GM23338 (cell line): ENCODE data around the gene RTCA. TPM values are rescaled to one million over a fixed set of nuclear protein-coding genes. Genes with fewer than 3 reads are reported as not detected.
"Not testable (repeated sequence)": the region's sequence is repeated elsewhere in the genome, so short reads cannot be mapped to it uniquely, and the experiment has no call there.

Source experiments
- ATAC-seq: fragments of 200-7000 bp; cut with Tn5 transposase; 3 replicates; pipeline ENCODE4 v1.9.1; 2020
- DNase-seq: peaks from one replicate; pipeline ENCODE4 v3.0.0-alpha.2; 2015; ENCODE audit warnings: low spot score
- H2AFZ ChIP-seq: fragments of 200-600 bp; sonication (generic); 2 replicates; pipeline ENCODE4 v1.8.0; 2016; ENCODE audit warnings: antibody characterized with exemption, mild to moderate bottlenecking, moderate library complexity
- H3F3A ChIP-seq: fragments of 200-600 bp; sonication (generic); replicated peaks from 2 replicates; pipeline ENCODE4 v1.8.0; 2017; ENCODE audit warnings: antibody characterized with exemption, mixed run types, low read depth
- H3K27ac ChIP-seq: fragments of 200-600 bp; sonication (generic); 2 replicates; pipeline ENCODE4 v1.6.1; 2016; ENCODE audit warnings: low read depth
- H3K27me3 ChIP-seq: fragments of 200-600 bp; sonication (generic); 2 replicates; pipeline ENCODE4 v1.8.0; 2016; ENCODE audit warnings: mild to moderate bottlenecking, mixed run types, moderate library complexity; ENCODE audit not compliant: insufficient read depth
- H3K36me3 ChIP-seq: fragments of 200-600 bp; sonication (generic); 2 replicates; pipeline ENCODE4 v1.8.0; 2016; ENCODE audit warnings: mild to moderate bottlenecking; ENCODE audit not compliant: insufficient read depth
- H3K4me1 ChIP-seq: fragments of 200-600 bp; sonication (generic); 2 replicates; pipeline ENCODE4 v1.8.0; 2016; ENCODE audit warnings: mild to moderate bottlenecking, moderate library complexity; ENCODE audit not compliant: insufficient read depth
- H3K4me2 ChIP-seq: fragments of 200-600 bp; sonication (generic); 2 replicates; pipeline ENCODE4 v1.7.1; 2017; ENCODE audit warnings: mixed run types
- H3K4me3 ChIP-seq: fragments of 200-600 bp; sonication (generic); 2 replicates; pipeline ENCODE4 v1.6.1; 2016; ENCODE audit warnings: mixed run types
- H3K79me2 ChIP-seq: fragments of 200-600 bp; sonication (generic); replicated peaks from 2 replicates; pipeline ENCODE4 v1.8.0; 2017; ENCODE audit warnings: mild to moderate bottlenecking; ENCODE audit not compliant: insufficient read depth
- H3K9me2 ChIP-seq: fragments of 200-600 bp; sonication (generic); 2 replicates; pipeline ENCODE4 v1.8.0; 2017; ENCODE audit not compliant: insufficient read depth
- H4K20me1 ChIP-seq: fragments of 200-600 bp; sonication (generic); replicated peaks from 2 replicates; pipeline ENCODE4 v1.8.0; 2017; ENCODE audit warnings: mild to moderate bottlenecking; ENCODE audit not compliant: insufficient read depth
- H3K27ac Mint-ChIP-seq: 2 replicates; pipeline ENCODE4 v1.8.0; 2020; ENCODE audit warnings: inconsistent platforms, mild to moderate bottlenecking, moderate library complexity, mixed read lengths
- H3K27me3 Mint-ChIP-seq: 3 replicates; pipeline ENCODE4 v1.8.0; 2022; ENCODE audit warnings: low read depth, mild to moderate bottlenecking, moderate library complexity, mixed read lengths, inconsistent platforms; ENCODE audit not compliant: insufficient read depth, poor library complexity
- H3K36me3 Mint-ChIP-seq: 3 replicates; pipeline ENCODE4 v1.8.0; 2021; ENCODE audit warnings: low read depth, mild to moderate bottlenecking, inconsistent platforms, moderate library complexity, mixed read lengths
- H3K4me1 Mint-ChIP-seq: 3 replicates; pipeline ENCODE4 v1.8.0; 2020; ENCODE audit warnings: mild to moderate bottlenecking, inconsistent platforms, mixed read lengths
- H3K4me3 Mint-ChIP-seq: 3 replicates; pipeline ENCODE4 v1.8.0; 2021; ENCODE audit warnings: moderate library complexity, mild to moderate bottlenecking, inconsistent platforms, mixed read lengths
- H3K9me3 Mint-ChIP-seq: 3 replicates; pipeline ENCODE4 v1.8.0; 2020; ENCODE audit warnings: moderate library complexity, mild to moderate bottlenecking, inconsistent platforms, mixed read lengths
- CREB1 ChIP-seq: fragments of 250-450 bp; sonication (Bioruptor Pico); IDR thresholded peaks from 2 replicates; pipeline ENCODE4 v1.5.0; 2020; ENCODE audit warnings: low read depth, mild to moderate bottlenecking, moderate library complexity
- EZH2 ChIP-seq: fragments of 200-600 bp; sonication (generic); IDR thresholded peaks from one replicate; pipeline ENCODE4 v1.8.0; 2017; ENCODE audit warnings: antibody characterized with exemption, mild to moderate bottlenecking, low read depth; ENCODE audit not compliant: unreplicated experiment
- JUNB ChIP-seq: IDR thresholded peaks from one replicate; pipeline ENCODE4 v1.6.1; 2016; ENCODE audit warnings: antibody characterized with exemption; ENCODE audit not compliant: unreplicated experiment
- POLR2AphosphoS5 ChIP-seq: IDR thresholded peaks from 2 replicates; pipeline ENCODE4 v1.6.1; 2016; ENCODE audit warnings: antibody characterized with exemption, low read depth
- STAT1 ChIP-seq: IDR thresholded peaks from one replicate; pipeline ENCODE4 v1.6.1; 2016; ENCODE audit warnings: antibody characterized with exemption; ENCODE audit not compliant: unreplicated experiment
- ZNF114 ChIP-seq: fragments of 250-450 bp; sonication (Bioruptor Pico); IDR thresholded peaks from 2 replicates; pipeline ENCODE4 v1.5.0; 2020; ENCODE audit warnings: mild to moderate bottlenecking, moderate library complexity
- ZNF331 ChIP-seq: fragments of 250-450 bp; sonication (Bioruptor Pico); IDR thresholded peaks from 2 replicates; pipeline ENCODE4 v1.5.0; 2020; ENCODE audit warnings: low read depth, mild to moderate bottlenecking, moderate library complexity
- polyA plus RNA-seq: library from polyadenylated mRNA; unstranded; fragments of >200 nt; fragmentation: Nextera tagmentation; extraction: Ambion mirVana; gene quantifications from 2 replicates; pipeline ENCODE4 v1.2.1, GENCODE V29; 2016
- total RNA-seq: library from RNA; depleted of rRNA; stranded (reverse); fragments of >200 nt; shearing (Covaris generic); gene quantifications from 2 replicates; pipeline ENCODE4 v1.2.3, GENCODE V29; 2014
- TF ChIP-seq, protein P1 (sequence below), 2 experiments: fragments of 200-600 bp in 1 of 2; sonication (generic) in 1 of 2; conservative IDR thresholded peaks; 2 replicates each; pipeline versions ENCODE4 v1.5.1 to v1.6.1; 2016 to 2017; ENCODE audit warnings: antibody characterized with exemption in 2 of 2, low read depth in 2 of 2, mild to moderate bottlenecking in 2 of 2, moderate library complexity in 1 of 2
- TF ChIP-seq, protein P2 (sequence below): IDR thresholded peaks from 2 replicates; pipeline ENCODE4 v1.6.1; 2016; ENCODE audit warnings: antibody characterized with exemption
- TF ChIP-seq, protein P3 (sequence below): fragments of 250-450 bp; sonication (Bioruptor Pico); IDR thresholded peaks from 2 replicates; pipeline ENCODE4 v1.5.0; 2020; ENCODE audit warnings: mild to moderate bottlenecking, moderate library complexity

Gene RTCA
- total and polyA plus RNA-seq, 2 experiments from 2014 or later, result 36.6 TPM

DNA sequence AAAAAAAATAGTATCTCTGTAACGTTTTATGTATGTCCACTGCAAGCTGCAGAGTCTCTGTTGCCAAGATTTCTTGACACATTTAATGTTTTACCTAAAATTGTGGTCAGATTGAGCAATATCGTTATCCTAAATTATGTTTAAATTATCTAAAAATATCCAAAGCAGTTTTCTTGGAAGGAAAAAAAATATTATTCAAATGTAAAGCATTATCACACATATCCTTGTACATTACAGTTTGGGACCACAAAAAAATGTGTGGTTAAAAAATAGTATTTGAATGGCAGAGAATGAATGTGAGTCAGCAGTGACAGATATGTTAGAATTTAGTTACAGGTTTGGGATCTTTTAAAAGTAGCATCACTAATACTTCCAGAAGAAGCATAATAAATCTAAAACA is 65.1 kb downstream of the RTCA start:
- DNase-seq, H3K9me2 ChIP-seq, H3K4me3 Mint-ChIP-seq, H3K27ac ChIP-seq, H3K27me3 ChIP-seq, H4K20me1 ChIP-seq, H3K4me3 ChIP-seq, H3K9me3 Mint-ChIP-seq, H3K4me1 ChIP-seq, ATAC-seq, H3K36me3 Mint-ChIP-seq, H3K4me2 ChIP-seq, H2AFZ ChIP-seq, H3F3A ChIP-seq, H3K27ac Mint-ChIP-seq, H3K79me2 ChIP-seq, H3K4me1 Mint-ChIP-seq, H3K36me3 ChIP-seq, H3K27me3 Mint-ChIP-seq: not testable (repeated sequence)

DNA sequence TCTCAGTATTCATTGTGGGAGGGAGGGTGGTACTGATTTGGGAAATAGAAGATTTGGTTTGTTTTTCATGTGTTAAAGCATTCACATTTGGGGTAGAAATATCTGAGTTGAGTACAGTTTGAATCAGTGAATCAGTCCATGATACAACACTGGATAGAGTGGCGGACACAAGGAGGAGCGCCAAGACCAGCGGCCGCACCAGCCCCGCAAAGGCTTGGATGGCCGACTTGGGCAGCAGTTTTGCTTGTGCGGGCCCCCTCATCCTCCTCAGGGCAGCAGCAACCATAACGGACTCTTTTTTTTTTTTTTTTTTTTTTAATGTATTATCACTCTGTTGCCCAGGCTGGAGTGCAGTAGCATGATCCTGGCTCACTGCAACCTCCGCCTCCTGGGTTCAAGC is 66.3 kb downstream of the RTCA start:
- Histone ChIP-seq H3K4me3 (no peak overlapping the region), H3K79me2 (no peaks in the 10 kb centered on the region), H3K4me2 (no peak overlapping the region), H3K9me2 (peaks cover 9% of the 10 kb centered on the region), H3F3A (no peaks in the 10 kb centered on the region), H3K36me3 (no peaks in the 10 kb centered on the region), H3K27ac (no peak overlapping the region), H3K27me3 (no peaks in the 10 kb centered on the region), H4K20me1 (no peaks in the 10 kb centered on the region), H3K4me1 (peaks cover 7% of the 10 kb centered on the region; the same call in 1 of the 2 replicates), H2AFZ (no peak overlapping the region)
- Mint-ChIP-seq H3K9me3 (no peaks in the 10 kb centered on the region), H3K4me1 (peaks cover 8% of the 10 kb centered on the region), H3K27ac (no peak overlapping the region), H3K36me3 (no peaks in the 10 kb centered on the region), H3K4me3 (no peak overlapping the region), H3K27me3 (no peaks in the 10 kb centered on the region)
- no peak for DNase-seq
- ATAC-seq, result no peak
- TF ChIP-seq, protein P1, sequence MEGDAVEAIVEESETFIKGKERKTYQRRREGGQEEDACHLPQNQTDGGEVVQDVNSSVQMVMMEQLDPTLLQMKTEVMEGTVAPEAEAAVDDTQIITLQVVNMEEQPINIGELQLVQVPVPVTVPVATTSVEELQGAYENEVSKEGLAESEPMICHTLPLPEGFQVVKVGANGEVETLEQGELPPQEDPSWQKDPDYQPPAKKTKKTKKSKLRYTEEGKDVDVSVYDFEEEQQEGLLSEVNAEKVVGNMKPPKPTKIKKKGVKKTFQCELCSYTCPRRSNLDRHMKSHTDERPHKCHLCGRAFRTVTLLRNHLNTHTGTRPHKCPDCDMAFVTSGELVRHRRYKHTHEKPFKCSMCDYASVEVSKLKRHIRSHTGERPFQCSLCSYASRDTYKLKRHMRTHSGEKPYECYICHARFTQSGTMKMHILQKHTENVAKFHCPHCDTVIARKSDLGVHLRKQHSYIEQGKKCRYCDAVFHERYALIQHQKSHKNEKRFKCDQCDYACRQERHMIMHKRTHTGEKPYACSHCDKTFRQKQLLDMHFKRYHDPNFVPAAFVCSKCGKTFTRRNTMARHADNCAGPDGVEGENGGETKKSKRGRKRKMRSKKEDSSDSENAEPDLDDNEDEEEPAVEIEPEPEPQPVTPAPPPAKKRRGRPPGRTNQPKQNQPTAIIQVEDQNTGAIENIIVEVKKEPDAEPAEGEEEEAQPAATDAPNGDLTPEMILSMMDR (conservative IDR thresholded peaks at IDR 0.05; ENCODE audit: low read depth in 2 of 2), result no peak
- TF ChIP-seq, protein P2, sequence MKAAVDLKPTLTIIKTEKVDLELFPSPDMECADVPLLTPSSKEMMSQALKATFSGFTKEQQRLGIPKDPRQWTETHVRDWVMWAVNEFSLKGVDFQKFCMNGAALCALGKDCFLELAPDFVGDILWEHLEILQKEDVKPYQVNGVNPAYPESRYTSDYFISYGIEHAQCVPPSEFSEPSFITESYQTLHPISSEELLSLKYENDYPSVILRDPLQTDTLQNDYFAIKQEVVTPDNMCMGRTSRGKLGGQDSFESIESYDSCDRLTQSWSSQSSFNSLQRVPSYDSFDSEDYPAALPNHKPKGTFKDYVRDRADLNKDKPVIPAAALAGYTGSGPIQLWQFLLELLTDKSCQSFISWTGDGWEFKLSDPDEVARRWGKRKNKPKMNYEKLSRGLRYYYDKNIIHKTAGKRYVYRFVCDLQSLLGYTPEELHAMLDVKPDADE, result no peak
- TF ChIP-seq EZH2 (no peak), POLR2AphosphoS5 (no peak), STAT1 (no peak), ZNF114 (CRISPR knock-in tag) (no peak), JUNB (no peak), CREB1 (CRISPR knock-in tag) (no peak), ZNF331 (CRISPR knock-in tag) (no peak)
- TF ChIP-seq, protein P3, sequence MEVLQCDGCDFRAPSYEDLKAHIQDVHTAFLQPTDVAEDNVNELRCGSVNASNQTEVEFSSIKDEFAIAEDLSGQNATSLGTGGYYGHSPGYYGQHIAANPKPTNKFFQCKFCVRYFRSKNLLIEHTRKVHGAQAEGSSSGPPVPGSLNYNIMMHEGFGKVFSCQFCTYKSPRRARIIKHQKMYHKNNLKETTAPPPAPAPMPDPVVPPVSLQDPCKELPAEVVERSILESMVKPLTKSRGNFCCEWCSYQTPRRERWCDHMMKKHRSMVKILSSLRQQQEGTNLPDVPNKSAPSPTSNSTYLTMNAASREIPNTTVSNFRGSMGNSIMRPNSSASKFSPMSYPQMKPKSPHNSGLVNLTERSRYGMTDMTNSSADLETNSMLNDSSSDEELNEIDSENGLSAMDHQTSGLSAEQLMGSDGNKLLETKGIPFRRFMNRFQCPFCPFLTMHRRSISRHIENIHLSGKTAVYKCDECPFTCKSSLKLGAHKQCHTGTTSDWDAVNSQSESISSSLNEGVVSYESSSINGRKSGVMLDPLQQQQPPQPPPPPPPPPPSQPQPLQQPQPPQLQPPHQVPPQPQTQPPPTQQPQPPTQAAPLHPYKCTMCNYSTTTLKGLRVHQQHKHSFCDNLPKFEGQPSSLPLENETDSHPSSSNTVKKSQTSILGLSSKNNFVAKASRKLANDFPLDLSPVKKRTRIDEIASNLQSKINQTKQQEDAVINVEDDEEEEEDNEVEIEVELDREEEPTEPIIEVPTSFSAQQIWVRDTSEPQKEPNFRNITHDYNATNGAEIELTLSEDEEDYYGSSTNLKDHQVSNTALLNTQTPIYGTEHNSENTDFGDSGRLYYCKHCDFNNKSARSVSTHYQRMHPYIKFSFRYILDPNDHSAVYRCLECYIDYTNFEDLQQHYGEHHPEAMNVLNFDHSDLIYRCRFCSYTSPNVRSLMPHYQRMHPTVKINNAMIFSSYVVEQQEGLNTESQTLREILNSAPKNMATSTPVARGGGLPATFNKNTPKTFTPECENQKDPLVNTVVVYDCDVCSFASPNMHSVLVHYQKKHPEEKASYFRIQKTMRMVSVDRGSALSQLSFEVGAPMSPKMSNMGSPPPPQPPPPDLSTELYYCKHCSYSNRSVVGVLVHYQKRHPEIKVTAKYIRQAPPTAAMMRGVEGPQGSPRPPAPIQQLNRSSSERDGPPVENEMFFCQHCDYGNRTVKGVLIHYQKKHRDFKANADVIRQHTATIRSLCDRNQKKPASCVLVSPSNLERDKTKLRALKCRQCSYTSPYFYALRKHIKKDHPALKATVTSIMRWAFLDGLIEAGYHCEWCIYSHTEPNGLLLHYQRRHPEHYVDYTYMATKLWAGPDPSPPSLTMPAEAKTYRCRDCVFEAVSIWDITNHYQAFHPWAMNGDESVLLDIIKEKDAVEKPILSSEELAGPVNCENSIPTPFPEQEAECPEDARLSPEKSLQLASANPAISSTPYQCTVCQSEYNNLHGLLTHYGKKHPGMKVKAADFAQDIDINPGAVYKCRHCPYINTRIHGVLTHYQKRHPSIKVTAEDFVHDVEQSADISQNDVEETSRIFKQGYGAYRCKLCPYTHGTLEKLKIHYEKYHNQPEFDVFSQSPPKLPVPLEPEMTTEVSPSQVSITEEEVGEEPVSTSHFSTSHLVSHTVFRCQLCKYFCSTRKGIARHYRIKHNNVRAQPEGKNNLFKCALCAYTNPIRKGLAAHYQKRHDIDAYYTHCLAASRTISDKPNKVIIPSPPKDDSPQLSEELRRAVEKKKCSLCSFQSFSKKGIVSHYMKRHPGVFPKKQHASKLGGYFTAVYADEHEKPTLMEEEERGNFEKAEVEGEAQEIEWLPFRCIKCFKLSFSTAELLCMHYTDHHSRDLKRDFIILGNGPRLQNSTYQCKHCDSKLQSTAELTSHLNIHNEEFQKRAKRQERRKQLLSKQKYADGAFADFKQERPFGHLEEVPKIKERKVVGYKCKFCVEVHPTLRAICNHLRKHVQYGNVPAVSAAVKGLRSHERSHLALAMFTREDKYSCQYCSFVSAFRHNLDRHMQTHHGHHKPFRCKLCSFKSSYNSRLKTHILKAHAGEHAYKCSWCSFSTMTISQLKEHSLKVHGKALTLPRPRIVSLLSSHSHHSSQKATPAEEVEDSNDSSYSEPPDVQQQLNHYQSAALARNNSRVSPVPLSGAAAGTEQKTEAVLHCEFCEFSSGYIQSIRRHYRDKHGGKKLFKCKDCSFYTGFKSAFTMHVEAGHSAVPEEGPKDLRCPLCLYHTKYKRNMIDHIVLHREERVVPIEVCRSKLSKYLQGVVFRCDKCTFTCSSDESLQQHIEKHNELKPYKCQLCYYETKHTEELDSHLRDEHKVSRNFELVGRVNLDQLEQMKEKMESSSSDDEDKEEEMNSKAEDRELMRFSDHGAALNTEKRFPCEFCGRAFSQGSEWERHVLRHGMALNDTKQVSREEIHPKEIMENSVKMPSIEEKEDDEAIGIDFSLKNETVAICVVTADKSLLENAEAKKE, result no peak
